Effector memory CD4-positive, alpha-beta T cell (primary cell): ENCODE measurements around the gene DNPEP.

ENCODE experiments used
- DNase-seq, 3 donors: peaks; one replicate each; pipeline ENCODE4 v3.0.0-alpha.2; 2020
- H3K27ac ChIP-seq: 2 replicates; pipeline ENCODE4 v1.7.0; 2013; ENCODE audit warnings: mild to moderate bottlenecking, low read length, moderate library complexity; ENCODE audit not compliant: insufficient read depth, poor library complexity, severe bottlenecking
- H3K27me3 ChIP-seq: replicated peaks from 2 replicates; pipeline ENCODE4 v1.7.0; 2013; ENCODE audit warnings: mild to moderate bottlenecking, low read length; ENCODE audit not compliant: insufficient read depth, control insufficient read depth, poor library complexity, severe bottlenecking
- H3K36me3 ChIP-seq: 2 replicates; pipeline ENCODE4 v1.7.0; 2013; ENCODE audit warnings: mild to moderate bottlenecking, low read length, moderate library complexity; ENCODE audit not compliant: control insufficient read depth, insufficient read depth
- H3K4me1 ChIP-seq: 2 replicates; pipeline ENCODE4 v1.7.0; 2013; ENCODE audit warnings: low read length, mild to moderate bottlenecking; ENCODE audit not compliant: control insufficient read depth, insufficient read depth, poor library complexity, severe bottlenecking
- H3K4me3 ChIP-seq: 2 replicates; pipeline ENCODE4 v1.7.0; 2013; ENCODE audit warnings: low read length, low read depth, mild to moderate bottlenecking; ENCODE audit not compliant: insufficient read depth, poor library complexity, severe bottlenecking
- H3K9me3 ChIP-seq: 2 replicates; pipeline ENCODE4 v1.7.0; 2013; ENCODE audit warnings: mild to moderate bottlenecking, low read length, moderate library complexity; ENCODE audit not compliant: control insufficient read depth

DNPEP gene

DNA sequence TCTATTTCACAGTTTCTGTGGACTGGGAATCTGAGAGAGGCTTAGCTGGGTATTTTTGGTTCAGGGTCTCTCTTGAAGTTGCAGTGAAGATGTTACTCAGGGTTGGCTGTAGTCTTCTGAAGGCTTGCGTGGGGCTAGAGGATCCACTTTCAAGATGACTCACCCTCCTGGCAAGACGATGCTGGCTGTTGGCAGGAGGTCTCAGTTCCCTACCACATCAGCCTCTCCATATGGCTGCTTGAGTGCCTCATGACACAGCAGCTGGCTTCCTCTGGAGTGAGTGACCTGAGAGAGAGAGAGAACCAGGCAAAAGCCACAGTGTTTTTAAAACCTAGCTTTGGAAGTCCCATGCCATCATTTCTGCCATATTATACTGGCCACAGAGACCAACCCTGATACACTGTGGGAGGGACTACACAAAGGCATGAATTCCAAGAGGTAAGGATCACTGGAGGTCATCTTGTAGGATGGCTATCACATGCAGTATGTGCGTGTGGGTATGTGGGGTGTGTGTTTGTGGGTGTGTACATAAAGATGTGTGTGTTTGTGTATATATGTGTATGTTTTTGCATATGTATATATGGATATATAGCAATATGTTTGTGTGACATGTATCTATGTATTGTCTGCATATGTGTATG, 25.1 kb downstream of the DNPEP start:
- Histone ChIP-seq H3K4me1 (peaks cover 6% of the 10 kb centered on the region), H3K4me3 (no peak overlapping the region), H3K27me3 (peaks cover 15% of the 10 kb centered on the region), H3K9me3 (no peaks in the 10 kb centered on the region), H3K27ac (no peak overlapping the region), H3K36me3 (no peaks in the 10 kb centered on the region)
- no peak for DNase-seq

GRCh38 chr2:219362072-219362471, 25.6 kb downstream of the DNPEP start:
- no peak overlapping the region for H3K4me3 ChIP-seq
- no peak overlapping the region for H3K27ac ChIP-seq
- H3K9me3 ChIP-seq, result no peaks in the 10 kb centered on the region
- DNase-seq, result no peak
- no peaks in the 10 kb centered on the region for H3K36me3 ChIP-seq
- H3K4me1 ChIP-seq, result peaks cover 6% of the 10 kb centered on the region
- peaks cover 16% of the 10 kb centered on the region for H3K27me3 ChIP-seq

- Histone ChIP-seq H3K27ac (no peak overlapping the region), H3K9me3 (no peaks in the 10 kb centered on the region), H3K4me1 (peaks cover 6% of the 10 kb centered on the region), H3K36me3 (no peaks in the 10 kb centered on the region), H3K4me3 (no peak overlapping the region), H3K27me3 (peaks cover 19% of the 10 kb centered on the region)
- DNase-seq, result no peak
These were observed 29.3 kb downstream of the DNPEP start for GRCh38 chr2:219358170-219359075.

DNA sequence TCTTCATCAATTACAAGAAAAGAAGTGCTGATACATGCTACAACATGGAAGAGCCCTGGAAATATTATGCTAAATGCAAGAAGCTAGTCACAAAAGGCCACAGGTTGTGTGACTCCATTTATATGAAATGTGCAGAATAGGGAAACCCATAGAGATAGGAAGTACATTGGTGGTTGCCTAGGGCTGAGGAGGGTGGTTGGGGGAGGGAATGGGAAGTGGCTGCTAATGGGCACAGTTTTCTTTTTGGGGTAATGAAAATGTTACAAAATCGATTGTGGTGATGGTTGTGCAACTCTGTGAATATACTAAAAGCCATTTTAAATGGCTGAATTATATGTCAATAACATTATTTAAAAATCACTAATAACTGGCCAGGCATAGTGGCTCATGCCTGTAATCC, 30.9 kb downstream of the DNPEP start:
- no peaks in the 10 kb centered on the region for H3K36me3 ChIP-seq
- H3K4me1 ChIP-seq, result peaks cover 6% of the 10 kb centered on the region
- no peak for DNase-seq
- H3K27ac ChIP-seq, result no peak overlapping the region
- peaks cover 19% of the 10 kb centered on the region for H3K27me3 ChIP-seq
- H3K9me3 ChIP-seq, result no peaks in the 10 kb centered on the region
- H3K4me3 ChIP-seq, result no peak overlapping the region

GRCh38 chr2:219354582-219354981, 33.1 kb downstream of the DNPEP start:
- Histone ChIP-seq H3K9me3 (no peaks in the 10 kb centered on the region), H3K27me3 (peaks cover 19% of the 10 kb centered on the region), H3K4me3 (no peak overlapping the region), H3K36me3 (no peaks in the 10 kb centered on the region), H3K27ac (no peak overlapping the region), H3K4me1 (peaks cover 6% of the 10 kb centered on the region)
- no peak for DNase-seq

- DNase-seq, result no peak
- peaks cover 13% of the 10 kb centered on the region for H3K27me3 ChIP-seq
- H3K27ac ChIP-seq, result no peak overlapping the region
- no peaks in the 10 kb centered on the region for H3K36me3 ChIP-seq
- H3K4me1 ChIP-seq, result peaks cover 3% of the 10 kb centered on the region
- H3K4me3 ChIP-seq, result no peak overlapping the region
- H3K9me3 ChIP-seq, result no peaks in the 10 kb centered on the region
These were observed 34.6 kb downstream of the DNPEP start for GRCh38 chr2:219353129-219353528.

DNA sequence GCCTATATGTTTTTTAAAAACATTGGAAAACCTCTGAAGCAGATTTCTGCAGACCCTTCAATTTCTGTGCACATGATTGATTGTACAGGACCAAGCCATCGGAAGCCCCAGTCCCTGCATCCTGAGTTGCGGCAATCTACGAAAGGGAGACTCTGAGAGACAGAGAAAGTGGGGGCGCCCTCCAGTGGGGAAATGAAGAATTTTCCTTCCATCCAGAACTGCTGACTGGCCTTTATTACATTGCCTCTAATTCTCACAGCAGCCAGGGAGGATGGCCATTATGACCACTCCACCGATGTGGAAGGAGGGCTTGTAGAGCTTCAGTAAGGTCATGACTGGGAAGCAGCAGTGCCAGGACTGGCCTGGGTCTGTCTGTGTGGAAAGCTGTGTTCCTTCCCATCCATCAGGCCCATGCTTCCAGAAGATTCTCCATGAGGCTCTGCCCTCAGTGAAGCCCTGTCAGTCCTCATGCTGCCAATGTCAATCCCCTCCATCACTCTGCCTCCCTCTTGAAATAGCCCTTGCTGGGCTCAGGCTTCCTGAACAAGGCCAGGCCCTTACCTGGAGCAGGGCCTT, 35.2 kb downstream of the DNPEP start:
- H3K27me3 ChIP-seq, result peaks cover 9% of the 10 kb centered on the region
- no peaks in the 10 kb centered on the region for H3K4me1 ChIP-seq
- no peak overlapping the region for H3K27ac ChIP-seq
- no peaks in the 10 kb centered on the region for H3K36me3 ChIP-seq
- no peaks in the 10 kb centered on the region for H3K9me3 ChIP-seq
- DNase-seq, result peak in 2 of 3 donors; percentile 21 to 42
- H3K4me3 ChIP-seq, result no peak overlapping the region

DNA sequence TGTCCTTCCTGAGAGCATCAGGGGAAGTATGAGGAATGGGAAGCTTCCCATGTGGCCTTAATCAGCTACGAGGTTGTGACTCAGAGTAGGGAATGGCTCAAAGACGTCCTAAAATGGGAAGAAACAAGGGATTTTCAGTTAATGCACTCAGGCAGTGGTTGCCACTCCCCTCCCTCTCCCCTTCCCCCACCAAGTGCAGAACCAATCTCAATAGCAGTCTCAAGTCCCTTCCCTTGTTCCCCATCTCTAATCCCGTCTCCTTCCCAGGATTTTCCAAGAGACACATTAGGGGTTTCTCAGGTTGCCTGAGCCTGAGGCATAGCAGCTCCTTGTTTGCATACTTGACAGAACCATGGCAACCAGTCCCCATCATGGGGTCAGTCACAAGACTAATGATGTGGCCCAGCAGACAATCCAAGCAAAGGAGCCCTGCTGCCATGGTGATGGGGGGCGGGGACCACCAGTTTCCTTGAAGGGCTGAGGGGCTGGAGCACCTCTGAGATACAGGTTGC, 36.9 kb downstream of the DNPEP start:
- H3K27ac ChIP-seq, result no peak overlapping the region
- peaks cover 9% of the 10 kb centered on the region for H3K27me3 ChIP-seq
- H3K9me3 ChIP-seq, result no peaks in the 10 kb centered on the region
- DNase-seq, result no peak
- no peaks in the 10 kb centered on the region for H3K4me1 ChIP-seq
- no peak overlapping the region for H3K4me3 ChIP-seq
- no peaks in the 10 kb centered on the region for H3K36me3 ChIP-seq

GRCh38 chr2:219350215-219350614, 37.5 kb downstream of the DNPEP start:
- Histone ChIP-seq H3K9me3 (no peaks in the 10 kb centered on the region), H3K4me3 (no peak overlapping the region), H3K36me3 (no peaks in the 10 kb centered on the region), H3K27ac (no peak overlapping the region), H3K4me1 (no peaks in the 10 kb centered on the region), H3K27me3 (peaks cover 9% of the 10 kb centered on the region)
- no peak for DNase-seq
